Measurements from ENCODE around the gene TRMT11. TPM values are rescaled to one million over a fixed set of nuclear protein-coding genes. Genes with fewer than 3 reads are reported as not detected.
A peak's percentile ranks its signal among the peaks of the same experiment; 100 is the strongest.

The TRMT11 gene
- total RNA-seq, 1 experiment from 2014 or later, result 36.7 TPM

- BruUV-seq (replicated peaks), result no TSS peak
- H3K27ac Mint-ChIP-seq (ENCODE audit: unreplicated experiment), result peak overlapping the region; percentile 55
- no peaks in the 10 kb centered on the region for H3K36me3 ChIP-seq (ENCODE audit: control insufficient read depth, insufficient read depth, low read length)
- no peaks in the 10 kb centered on the region for H3K27me3 ChIP-seq (replicated peaks; ENCODE audit: control insufficient read depth, insufficient read depth, low read length)
- H3K4me1 ChIP-seq, result peaks cover 69% of the 10 kb centered on the region
- H3K27me3 Mint-ChIP-seq (ENCODE audit: insufficient read depth, unreplicated experiment), result no peaks in the 10 kb centered on the region
- no peak for TF ChIP-seq CTCF (IDR thresholded peaks at IDR 0.05; ENCODE audit: insufficient read depth in 1 of 2, low read depth in 1 of 2, low read length in 1 of 2, severe bottlenecking in 1 of 2, unreplicated experiment in 1 of 2)
- DNase-seq, result no peak
- no peak overlapping the region for H3K4me3 Mint-ChIP-seq (ENCODE audit: unreplicated experiment)
- H3K4me1 Mint-ChIP-seq (ENCODE audit: low read depth, unreplicated experiment), result peaks cover 39% of the 10 kb centered on the region
- no peaks in the 10 kb centered on the region for H3K9me3 ChIP-seq
- no peaks in the 10 kb centered on the region for H3K9me3 Mint-ChIP-seq (ENCODE audit: unreplicated experiment)
- CTCF ChIA-PET, result interaction anchor here (2.6 kb wide), 1 partner anchor 16 kb away, joined by 8 read pairs; the partner anchor contains the start of gene HINT3
- no peak overlapping the region for H3K4me3 ChIP-seq (ENCODE audit: low read depth, low read length)
- POLR2A ChIA-PET, result no interaction called here
- intact Hi-C loops (cut with micrococcal nuclease; ENCODE audit: unreplicated experiment), result no loop called here
- H3K36me3 Mint-ChIP-seq (ENCODE audit: insufficient read depth, unreplicated experiment), result peaks cover 3% of the 10 kb centered on the region
These were observed 45.9 kb upstream of the TRMT11 start for GRCh38 chr6:125940247-125941041.

GRCh38 chr6:125942672-125943527 lies 43.4 kb upstream of the TRMT11 start:
- ChIA-PET CTCF (interaction anchor here (2.0 kb wide), 2 partner anchors 13 to 43 kb away, joined by 7 to 13 read pairs; partner anchors contain the start of gene HINT3), POLR2A (interaction anchor here (0.5 kb wide), 1 partner anchor 24 kb away, joined by 5 read pairs; no protein-coding TSS in a partner anchor)
- H3K27me3 Mint-ChIP-seq (ENCODE audit: insufficient read depth, unreplicated experiment), result no peaks in the 10 kb centered on the region
- Histone ChIP-seq H3K9me3 (no peaks in the 10 kb centered on the region), H3K36me3 (ENCODE audit: control insufficient read depth, insufficient read depth, low read length) (no peaks in the 10 kb centered on the region), H3K27me3 (replicated peaks; ENCODE audit: control insufficient read depth, insufficient read depth, low read length) (no peaks in the 10 kb centered on the region), H3K4me1 (peaks cover 92% of the 10 kb centered on the region), H3K4me3 (ENCODE audit: low read depth, low read length) (no peak overlapping the region)
- H3K9me3 Mint-ChIP-seq (ENCODE audit: unreplicated experiment), result no peaks in the 10 kb centered on the region
- no peaks in the 10 kb centered on the region for H3K36me3 Mint-ChIP-seq (ENCODE audit: insufficient read depth, unreplicated experiment)
- peak overlapping the region; percentile 27 for H3K4me3 Mint-ChIP-seq (ENCODE audit: unreplicated experiment)
- DNase-seq, result peak; percentile 37 to 59
- intact Hi-C loops (cut with micrococcal nuclease; ENCODE audit: unreplicated experiment), result no loop called here
- TF ChIP-seq CTCF (IDR thresholded peaks at IDR 0.05; ENCODE audit: insufficient read depth in 1 of 2, low read depth in 1 of 2, low read length in 1 of 2, severe bottlenecking in 1 of 2, unreplicated experiment in 1 of 2), result no peak
- H3K27ac Mint-ChIP-seq (ENCODE audit: unreplicated experiment), result peak overlapping the region; percentile 55
- BruUV-seq (replicated peaks), result no TSS peak
- H3K4me1 Mint-ChIP-seq (ENCODE audit: low read depth, unreplicated experiment), result peaks cover 50% of the 10 kb centered on the region

Measured in Caco-2 (cell line).